CD4-positive, alpha-beta T cell treated with Interleukin-2 at 100 ng/mL for 4 hours (primary cell): ENCODE results near the gene PHF21B.

ENCODE experiments used
- DNase-seq: peaks from one replicate; pipeline ENCODE4 v3.0.0-alpha.2; 2020; ENCODE audit warnings: low spot score

Gene PHF21B

GRCh38 chr22:44956840-44957767 lies 52.7 kb downstream of the PHF21B start:
- no peak for DNase-seq

- no peak for DNase-seq
Measured at GRCh38 chr22:44955102-44955501, 54.7 kb downstream of the PHF21B start.

GRCh38 chr22:44954149-44954548 lies 55.7 kb downstream of the PHF21B start:
- no peak for DNase-seq

- DNase-seq: no peak
Measured at GRCh38 chr22:44952863-44953746, 56.7 kb downstream of the PHF21B start.

GRCh38 chr22:44951510-44951816 lies 58.3 kb downstream of the PHF21B start:
- DNase-seq: no peak

- no peak for DNase-seq
Measured at GRCh38 chr22:44950806-44951509, 58.8 kb downstream of the PHF21B start.

GRCh38 chr22:44947846-44948245 lies 62.0 kb downstream of the PHF21B start:
- no peak for DNase-seq

- DNase-seq: no peak
Measured at GRCh38 chr22:44947049-44947448, 62.8 kb downstream of the PHF21B start.

GRCh38 chr22:44944883-44945601 lies 64.8 kb downstream of the PHF21B start:
- no peak for DNase-seq

- DNase-seq: no peak
Measured at GRCh38 chr22:44943701-44944324, 66.0 kb downstream of the PHF21B start.

GRCh38 chr22:44942979-44943700 lies 66.7 kb downstream of the PHF21B start:
- no peak for DNase-seq

- no peak for DNase-seq
Measured at GRCh38 chr22:44942056-44942455, 67.7 kb downstream of the PHF21B start.

GRCh38 chr22:44941207-44941606 lies 68.6 kb downstream of the PHF21B start:
- no peak for DNase-seq

GRCh38 chr22:44940130-44940529 lies 69.7 kb downstream of the PHF21B start:
- DNase-seq: no peak

GRCh38 chr22:44939451-44939850 lies 70.4 kb downstream of the PHF21B start:
- DNase-seq: no peak

GRCh38 chr22:44938886-44939285 lies 70.9 kb downstream of the PHF21B start:
- no peak for DNase-seq

GRCh38 chr22:44937216-44937615 lies 72.6 kb downstream of the PHF21B start:
- DNase-seq: no peak

- DNase-seq: no peak
Measured at GRCh38 chr22:44936201-44936600, 73.6 kb downstream of the PHF21B start.

- no peak for DNase-seq
Measured at GRCh38 chr22:44935724-44936123, 74.1 kb downstream of the PHF21B start.

GRCh38 chr22:44934454-44934735 lies 75.4 kb downstream of the PHF21B start:
- DNase-seq: no peak
